IMR-90 (cell line): ENCODE results near the gene TRAF3IP1. TPM values are rescaled to one million over a fixed set of nuclear protein-coding genes. Genes with fewer than 3 reads are reported as not detected.
"Not testable (repeated sequence)": the region's sequence is repeated elsewhere in the genome, so short reads cannot be mapped to it uniquely, and the experiment has no call there.

Experiments
- ATAC-seq: fragments of 200-7000 bp; cut with Tn5 transposase; 2 replicates; pipeline ENCODE4 v1.9.1; 2020; ENCODE audit warnings: low read depth, mild to moderate bottlenecking, moderate library complexity
- BruUV-seq: library from RNA; stranded (reverse); fragments of 400-500 nt; replicated peaks from 2 replicates; lab custom pipeline; 2021; lab: Mats Ljungman, UMichigan
- CTCF ChIA-PET: fragments of 300-600 bp; formaldehyde crosslinking; extraction: SDS; loops from one replicate; lab custom pipeline; 2021; ENCODE audit warnings: antibody characterized with exemption; lab: Yijun Ruan, JAX
- POLR2A ChIA-PET: fragments of 300-600 bp; sonication (Branson Sonifier 250); formaldehyde crosslinking; loops from one replicate; lab custom pipeline; 2022; ENCODE audit warnings: antibody characterized with exemption; ENCODE audit not compliant: unreplicated experiment; lab: Charles Lee
- DNase-seq: peaks from one replicate; pipeline ENCODE4 v3.0.0; 2013
- H2AFZ ChIP-seq: replicated peaks from 2 replicates; pipeline ENCODE3; 2013; ENCODE audit warnings: low read length, mild to moderate bottlenecking; ENCODE audit not compliant: poor library complexity
- H2AK5ac ChIP-seq: 2 replicates; pipeline ENCODE4 v1.6.1; 2013; ENCODE audit warnings: low read depth, low read length, inconsistent platforms
- H2AK9ac ChIP-seq: replicated peaks from 2 replicates; pipeline ENCODE3; 2013; ENCODE audit warnings: mild to moderate bottlenecking, low read depth, low read length, moderate library complexity; ENCODE audit not compliant: poor library complexity
- H2BK120ac ChIP-seq: 2 replicates; pipeline ENCODE4 v1.6.1; 2013; ENCODE audit warnings: low read depth, low read length, inconsistent platforms
- H2BK15ac ChIP-seq: 3 replicates; pipeline ENCODE4 v1.6.1; 2013; ENCODE audit warnings: low read depth, low read length, inconsistent platforms
- H2BK20ac ChIP-seq: 2 replicates; pipeline ENCODE4 v1.6.1; 2013; ENCODE audit warnings: low read depth, mild to moderate bottlenecking, inconsistent platforms, low read length, moderate library complexity
- H2BK5ac ChIP-seq: 2 replicates; pipeline ENCODE4 v1.6.1; 2013; ENCODE audit warnings: mild to moderate bottlenecking, low read depth, low read length, inconsistent platforms; ENCODE audit not compliant: poor library complexity, severe bottlenecking
- H3K14ac ChIP-seq: replicated peaks from 2 replicates; pipeline ENCODE4 v1.6.1; 2013; ENCODE audit warnings: low read depth, low read length, inconsistent platforms
- H3K18ac ChIP-seq: 2 replicates; pipeline ENCODE4 v1.6.1; 2013; ENCODE audit warnings: low read depth, low read length, control low read depth
- H3K23ac ChIP-seq: 2 replicates; pipeline ENCODE4 v1.6.1; 2013; ENCODE audit warnings: low read depth, low read length, inconsistent platforms
- H3K27ac ChIP-seq: 2 replicates; pipeline ENCODE4 v1.5.1; 2013; ENCODE audit warnings: mild to moderate bottlenecking, control low read depth, low read length; ENCODE audit not compliant: insufficient read depth
- H3K27me3 ChIP-seq: 2 replicates; pipeline ENCODE4 v1.6.1; 2013; ENCODE audit warnings: low read length; ENCODE audit not compliant: control insufficient read depth, insufficient read depth
- H3K36me3 ChIP-seq: 2 replicates; pipeline ENCODE4 v1.6.1; 2013; ENCODE audit warnings: low read length, mixed read lengths; ENCODE audit not compliant: control insufficient read depth, insufficient read depth
- H3K4ac ChIP-seq: 2 replicates; pipeline ENCODE4 v1.6.1; 2013; ENCODE audit warnings: low read depth, low read length, inconsistent platforms
- H3K4me1 ChIP-seq: 2 replicates; pipeline ENCODE4 v1.6.1; 2013; ENCODE audit warnings: low read length, mixed read lengths; ENCODE audit not compliant: control insufficient read depth, insufficient read depth
- H3K4me2 ChIP-seq: 2 replicates; pipeline ENCODE4 v1.6.1; 2013; ENCODE audit warnings: low read depth, mild to moderate bottlenecking, control low read depth, low read length, moderate library complexity
- H3K4me3 ChIP-seq: 2 replicates; pipeline ENCODE4 v1.5.1; 2013; ENCODE audit warnings: low read depth, mild to moderate bottlenecking, control low read depth, low read length, moderate library complexity; ENCODE audit not compliant: insufficient read depth
- H3K56ac ChIP-seq: 2 replicates; pipeline ENCODE4 v1.6.1; 2013; ENCODE audit warnings: low read length, inconsistent platforms; ENCODE audit not compliant: insufficient read depth; ENCODE audit errors: extremely low read depth
- H3K79me1 ChIP-seq, 2 experiments: 2 replicates each; pipeline ENCODE4 v1.6.1; 2013; ENCODE audit warnings: low read length in 2 of 2, inconsistent platforms in 1 of 2, low read depth in 1 of 2
- H3K9ac ChIP-seq: 2 replicates; pipeline ENCODE4 v1.6.1; 2013; ENCODE audit warnings: low read depth, low read length, control low read depth
- H3K9me1 ChIP-seq: 2 replicates; pipeline ENCODE4 v1.6.1; 2013; ENCODE audit warnings: low read length, inconsistent platforms; ENCODE audit not compliant: insufficient read depth
- H3K9me3 ChIP-seq: 2 replicates; pipeline ENCODE4 v1.6.1; 2013; ENCODE audit warnings: low read length; ENCODE audit not compliant: control insufficient read depth, insufficient read depth
- H4K20me1 ChIP-seq: 2 replicates; pipeline ENCODE4 v1.6.1; 2013; ENCODE audit warnings: low read length, inconsistent platforms; ENCODE audit not compliant: insufficient read depth
- H4K5ac ChIP-seq: 2 replicates; pipeline ENCODE4 v1.6.1; 2013; ENCODE audit warnings: mild to moderate bottlenecking, low read depth, low read length, control low read depth
- H4K8ac ChIP-seq, 2 experiments: 2 replicates each; pipeline ENCODE4 v1.6.1; 2013; ENCODE audit warnings: low read depth in 2 of 2, low read length in 2 of 2, control low read depth in 1 of 2, inconsistent platforms in 1 of 2
- H4K91ac ChIP-seq: 2 replicates; pipeline ENCODE4 v1.6.1; 2013; ENCODE audit warnings: low read depth, low read length, inconsistent platforms; ENCODE audit not compliant: insufficient read depth
- MAFK ChIP-seq: IDR thresholded peaks from 2 replicates; pipeline ENCODE4 v1.6.1; 2012; ENCODE audit warnings: low read depth, low read length, improper control_type of control experiment
- whole genome bisulfite sequencing, 2 experiments: methylation state at CpG; one replicate each; pipeline versions ENCODE4 v1.1.5 to v1.1.7; 2013; ENCODE audit warnings: missing lambda C conversion rate in 2 of 2; ENCODE audit not compliant: insufficient read length in 1 of 2; ENCODE audit errors: extremely low coverage in 2 of 2; 5-methylcytosine and 5-hydroxymethylcytosine counted together
- dilution Hi-C: fragments of 300-500 bp; cut with HindIII; formaldehyde crosslinking; loops from one replicate; pipeline ENCODE4 v1.14.3; 2018; ENCODE audit warnings: low sequenced_read_pairs; ENCODE audit not compliant: unreplicated experiment
- in situ Hi-C: fragments of 300-500 bp; cut with MboI; formaldehyde crosslinking; loops from 3 replicates; pipeline ENCODE4 v1.14.3; 2019; ENCODE audit warnings: low sequenced_read_pairs, inconsistent platforms, mixed read lengths
- intact Hi-C: fragments of 100-400 bp; cut with micrococcal nuclease; formaldehyde crosslinking; loops from 2 replicates; pipeline ENCODE4 v1.10.0; 2022
- polyA plus RNA-seq, 3 experiments: library from polyadenylated mRNA; depleted of rRNA; stranded (reverse); fragments of >200 nt; gene quantifications; 2 replicates each; pipeline ENCODE4 v1.2.3, GENCODE V29; 2012; ENCODE audit warnings: low replicate concordance in 1 of 3
- total RNA-seq: library from RNA; depleted of rRNA; stranded (reverse); fragments of >200 nt; gene quantifications from 2 replicates; pipeline ENCODE4 v1.2.3, GENCODE V29; 2012

TRAF3IP1 gene
- total and polyA plus RNA-seq, 2 of the 4 experiments (the other 2 are of a cell fraction), result 5.9 to 8.3 TPM

DNA sequence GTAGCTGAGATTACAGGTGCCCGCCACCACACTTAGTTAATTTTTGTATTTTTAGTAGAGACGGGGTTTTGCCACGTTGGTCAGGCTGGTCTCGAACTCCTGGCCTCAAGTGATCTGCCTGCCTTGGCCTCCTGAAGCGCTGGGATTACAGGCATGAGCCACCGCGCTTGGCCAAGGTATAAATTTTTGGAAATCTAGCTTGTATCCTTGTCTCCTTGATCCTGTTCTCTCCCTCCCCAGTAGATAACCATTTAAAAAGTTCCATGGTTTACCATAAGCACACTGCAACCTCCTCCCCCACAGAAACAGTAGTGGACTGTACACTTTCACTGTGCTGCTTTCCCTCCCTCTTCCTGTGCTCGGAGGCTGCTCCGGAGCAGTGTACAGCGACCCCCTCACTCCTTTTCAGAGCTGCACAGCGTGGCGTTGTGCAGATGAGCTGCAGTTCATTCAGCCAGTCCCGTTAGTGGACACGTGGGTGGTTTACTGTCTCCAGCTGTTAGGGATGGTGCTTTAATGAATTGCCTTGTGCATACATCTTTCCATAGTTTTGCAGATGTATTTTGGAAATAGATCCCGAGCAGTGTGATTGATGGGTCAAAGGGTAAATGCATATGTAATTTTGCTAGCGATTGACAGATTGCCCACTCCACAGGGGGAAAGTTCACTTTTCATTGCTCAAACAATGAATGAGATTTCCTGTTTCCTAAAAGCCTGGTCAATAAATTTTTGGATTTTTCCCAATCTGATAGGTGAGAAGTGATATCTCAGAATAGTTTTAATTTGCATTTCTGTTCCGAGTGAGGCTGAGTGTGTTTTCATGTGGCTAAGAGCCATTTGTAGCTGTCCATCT is 121.2 kb downstream of the TRAF3IP1 start:
- 87% methylated on average over 3 of the region's 17 CpGs; no CpG with 5 or more reads in 1 of the 2 experiments for WGBS, 2 experiments

DNA sequence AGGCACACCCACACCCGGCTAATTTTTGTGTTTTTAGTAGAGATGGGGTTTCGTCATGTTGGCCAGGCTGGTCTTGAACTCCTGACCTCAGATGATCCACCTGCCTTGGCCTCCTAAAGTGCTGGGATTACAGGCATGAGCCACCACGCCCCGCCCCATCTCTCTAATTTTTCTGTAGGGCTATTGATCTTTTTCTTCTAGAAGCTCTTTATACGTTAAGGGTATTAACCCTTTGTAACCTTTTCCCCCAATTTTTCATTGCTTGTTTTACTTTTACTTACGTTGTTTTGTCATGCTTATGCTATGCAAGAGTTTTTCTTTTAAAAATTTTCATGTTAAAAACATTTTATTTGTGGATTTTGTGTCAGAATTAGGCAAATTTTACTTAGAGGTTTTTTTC is 121.9 kb downstream of the TRAF3IP1 start:
- H2BK5ac ChIP-seq, H2AK9ac ChIP-seq, H4K8ac ChIP-seq, H4K5ac ChIP-seq, H2AK5ac ChIP-seq, CTCF ChIA-PET, H3K9ac ChIP-seq, H3K4me3 ChIP-seq, H3K27me3 ChIP-seq, H2AFZ ChIP-seq, H4K91ac ChIP-seq, in situ Hi-C loops, dilution Hi-C loops, H2BK120ac ChIP-seq, BruUV-seq, H3K4me2 ChIP-seq, intact Hi-C loops, H3K18ac ChIP-seq, H3K9me3 ChIP-seq, ATAC-seq, H3K4ac ChIP-seq, H2BK15ac ChIP-seq, H2BK20ac ChIP-seq, DNase-seq, H3K56ac ChIP-seq, H3K23ac ChIP-seq, H3K14ac ChIP-seq, H3K27ac ChIP-seq, POLR2A ChIA-PET: not testable (repeated sequence)
- H3K36me3 ChIP-seq, result peaks cover 37% of the 10 kb centered on the region
- H4K20me1 ChIP-seq, result peaks cover 19% of the 10 kb centered on the region; the same call in 1 of the 2 replicates
- H3K79me1 ChIP-seq, result peaks cover 21 to 66% of the 10 kb centered on the region in 2 experiments
- WGBS, 2 experiments, result 80% methylated on average over 2 of the region's 6 CpGs; no CpG with 5 or more reads in 1 of the 2 experiments
- H3K4me1 ChIP-seq, result peaks cover 14% of the 10 kb centered on the region
- H3K9me1 ChIP-seq, result peaks cover 23% of the 10 kb centered on the region

More for the DNA sequence above, 121.2 kb downstream of the TRAF3IP1 start:
- Histone ChIP-seq H3K4me3 (no peak overlapping the region), H4K20me1 (peaks cover 19% of the 10 kb centered on the region; the same call in 1 of the 2 replicates), H2BK20ac (peak overlapping the region; percentile 52), H2BK5ac (peak overlapping the region; percentile 81), H3K27ac (no peak overlapping the region), H3K4me1 (peaks cover 14% of the 10 kb centered on the region), H4K5ac (no peak overlapping the region), H4K91ac (peak overlapping the region; percentile 55; the same call in 1 of the 2 replicates), H3K4ac (peak overlapping the region; percentile 64), H3K56ac (no peak overlapping the region), H3K9me3 (no peaks in the 10 kb centered on the region), H2BK120ac (peak overlapping the region; percentile 68), H3K79me1 (peaks cover 16 to 59% of the 10 kb centered on the region in 2 experiments), H2AFZ (no peak overlapping the region), H2AK5ac (peak overlapping the region; percentile 94; the same call in 1 of the 2 replicates), H3K14ac (peak overlapping the region; percentile 77), H3K9ac (0 out of 2 replicates have a peak overlapping the region, but pooled peaks have one; percentile 42), H3K36me3 (peaks cover 30% of the 10 kb centered on the region), H4K8ac (peak overlapping the region; percentile 8 to 81; a peak in 3 of 4 replicates), H2AK9ac (peak overlapping the region; percentile 22), H3K9me1 (peaks cover 23% of the 10 kb centered on the region), H3K18ac (no peak overlapping the region; the same call in 1 of the 2 replicates), H3K27me3 (no peaks in the 10 kb centered on the region), H3K23ac (peak overlapping the region; percentile 80), H3K4me2 (peak overlapping the region; percentile 8; the same call in 1 of the 2 replicates), H2BK15ac (peak overlapping the region; percentile 86; the same call in 2 of the 3 replicates)
- intact Hi-C loops (no loop called here), dilution Hi-C loops (no loop called here), in situ Hi-C loops (no loop called here)
- ChIA-PET POLR2A (no interaction called here), CTCF (interaction anchor here (0.6 kb wide), 2 partner anchors 11 to 60 kb away, joined by 4 read pairs; no protein-coding TSS in a partner anchor)
- TF ChIP-seq MAFK, result no peak
- BruUV-seq, result no TSS peak
- peak; percentile 22 for DNase-seq
- ATAC-seq, result peak; percentile 31
